Dendritic cell treated with granulocyte-macrophage colony-stimulating factor and Interleukin-4, amounts not matched to agents 40 ng/mL and 50 ng/mL, for 4 days (primary cell): Measurements from ENCODE around the gene NODAL.
"Not testable (repeated sequence)": the region's sequence is repeated elsewhere in the genome, so short reads cannot be mapped to it uniquely, and the experiment has no call there.

Source experiments
- H3K27ac Mint-ChIP-seq: one replicate; pipeline ENCODE4 v1.8.0; 2022; ENCODE audit warnings: mild to moderate bottlenecking, mixed read lengths
- H3K27me3 Mint-ChIP-seq: one replicate; pipeline ENCODE4 v1.8.0; 2022; ENCODE audit warnings: mild to moderate bottlenecking, mixed read lengths
- H3K36me3 Mint-ChIP-seq: one replicate; pipeline ENCODE4 v1.8.0; 2022; ENCODE audit warnings: low read depth, mixed read lengths
- H3K4me1 Mint-ChIP-seq: one replicate; pipeline ENCODE4 v1.8.0; 2022; ENCODE audit warnings: low read depth, mixed read lengths
- H3K4me3 Mint-ChIP-seq: one replicate; pipeline ENCODE4 v1.8.0; 2022; ENCODE audit warnings: mild to moderate bottlenecking, moderate library complexity, mixed read lengths
- H3K9me3 Mint-ChIP-seq: one replicate; pipeline ENCODE4 v1.8.0; 2022; ENCODE audit warnings: mixed read lengths
- intact Hi-C: fragments of 100-400 bp; cut with micrococcal nuclease; formaldehyde crosslinking; loops from one replicate; pipeline ENCODE4 v1.15.0; 2022

Gene NODAL

DNA sequence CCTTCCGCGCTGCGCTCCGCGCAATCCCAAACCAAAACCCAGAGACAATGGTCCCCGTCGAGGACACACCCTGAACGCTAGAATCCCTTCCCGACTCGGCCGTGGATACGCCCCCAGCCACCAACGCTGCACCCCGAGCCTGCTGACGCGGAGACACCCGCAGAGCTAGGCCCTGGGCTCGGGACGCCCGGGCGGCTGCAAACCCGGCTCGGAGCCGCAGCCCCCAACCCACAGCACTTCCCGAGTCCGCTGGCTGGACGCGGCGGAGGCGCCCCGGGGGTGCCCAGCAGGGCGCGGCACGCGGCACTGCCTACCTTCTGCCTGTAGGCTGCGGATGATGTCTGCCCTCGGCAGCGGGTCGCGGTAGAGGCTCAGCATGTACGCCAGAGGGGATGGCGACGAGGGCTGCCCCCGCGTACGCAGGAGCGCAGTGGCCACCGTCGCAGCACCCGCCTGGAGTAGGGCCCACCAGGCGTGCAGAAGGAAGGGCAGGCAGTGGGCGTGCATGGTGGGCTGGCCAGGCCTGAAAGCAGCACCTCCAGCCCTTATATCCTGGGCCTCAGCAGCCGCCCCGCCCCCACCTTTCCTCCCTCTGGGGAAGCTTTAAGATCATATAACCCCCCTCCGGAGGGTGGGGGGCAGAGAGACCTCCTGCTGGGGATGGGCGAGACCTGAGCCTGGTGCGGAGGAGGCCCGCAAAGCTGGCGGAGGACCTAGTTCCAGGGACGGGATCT is at the start of gene NODAL:
Gene NODAL (minus strand): TSS at position 521 of the 734 bp plus-strand sequence. CDS start 14 bp downstream, at position 507.
- H3K27me3 Mint-ChIP-seq = peaks cover 80% of the 10 kb centered on the region
- H3K4me3 Mint-ChIP-seq = peak within 1 kb of the TSS; percentile 46
- intact Hi-C loops = no loop called here
- no peak within 1 kb of the TSS for H3K27ac Mint-ChIP-seq
- no peaks in the 10 kb centered on the region for H3K36me3 Mint-ChIP-seq
- H3K4me1 Mint-ChIP-seq = peaks cover 17% of the 10 kb centered on the region
- H3K9me3 Mint-ChIP-seq = no peaks in the 10 kb centered on the region

DNA sequence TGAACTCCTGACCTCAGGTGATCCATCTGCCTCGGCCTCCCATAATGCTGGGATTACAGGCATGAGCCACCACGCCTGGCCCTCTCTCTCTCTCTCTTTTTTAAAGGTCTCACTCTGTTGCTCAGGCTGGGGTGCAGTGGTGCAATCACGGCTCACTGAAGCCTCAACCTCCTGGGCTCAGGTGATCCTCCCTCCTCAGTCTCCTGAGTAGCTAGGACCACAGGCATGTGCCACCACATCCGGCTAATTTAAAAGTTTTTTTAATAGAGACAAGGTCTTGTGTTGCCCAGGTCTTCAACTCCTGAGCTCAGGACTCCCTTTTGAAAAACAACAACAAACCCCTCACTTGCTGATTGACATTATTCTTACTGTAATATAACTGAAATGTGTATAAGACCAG is 48.7 kb upstream of the NODAL start:
- H3K9me3 Mint-ChIP-seq = no peaks in the 10 kb centered on the region
- no peak overlapping the region for H3K4me3 Mint-ChIP-seq
- intact Hi-C loops = no loop called here
- H3K4me1 Mint-ChIP-seq = peaks cover 26% of the 10 kb centered on the region
- peaks cover 12% of the 10 kb centered on the region for H3K27me3 Mint-ChIP-seq
- no peak overlapping the region for H3K27ac Mint-ChIP-seq
- H3K36me3 Mint-ChIP-seq = peaks cover 10% of the 10 kb centered on the region

DNA sequence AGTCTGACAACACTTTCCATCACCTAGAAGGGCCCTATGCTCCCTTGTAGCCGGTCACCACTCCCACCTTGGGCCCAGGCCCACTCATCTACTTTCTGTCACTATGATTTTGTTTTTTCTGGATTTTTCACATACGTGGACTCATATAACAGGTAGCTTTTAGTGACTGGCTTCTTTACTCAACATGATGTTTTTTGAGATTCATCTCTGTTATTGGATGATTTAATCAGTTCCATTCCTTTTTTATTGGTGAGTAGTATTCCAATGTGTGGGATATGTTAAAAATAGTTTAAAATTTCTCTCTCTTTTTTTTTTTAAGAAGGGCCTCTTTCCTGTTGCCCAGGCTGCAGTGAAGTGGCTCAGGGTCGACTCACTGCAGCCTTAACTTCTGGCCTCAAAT is 46.3 kb upstream of the NODAL start:
- Mint-ChIP-seq H3K4me3 (no peak overlapping the region), H3K36me3 (peaks cover 10% of the 10 kb centered on the region), H3K27ac (no peak overlapping the region), H3K9me3 (no peaks in the 10 kb centered on the region), H3K27me3 (peaks cover 16% of the 10 kb centered on the region), H3K4me1 (peaks cover 8% of the 10 kb centered on the region)
- intact Hi-C loops = no loop called here

DNA sequence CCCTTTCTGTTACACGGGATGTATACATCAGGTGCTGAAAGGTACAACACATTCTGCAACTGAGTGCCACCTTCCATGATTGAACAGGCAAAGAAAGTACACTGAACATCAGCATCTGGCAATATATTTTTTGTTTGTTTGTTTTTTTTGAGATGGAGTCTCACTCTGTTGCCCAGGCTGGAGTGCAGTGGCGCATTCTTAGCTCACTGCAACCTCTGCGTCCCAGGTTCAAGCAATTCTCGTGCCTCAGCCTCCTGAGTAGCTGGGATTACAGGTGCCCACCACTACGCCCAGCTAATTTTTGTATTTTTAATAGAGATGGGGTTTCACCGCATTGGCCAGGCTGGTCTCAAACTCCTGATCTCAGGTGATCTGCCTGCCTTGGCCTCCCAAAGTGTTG is 42.4 kb upstream of the NODAL start:
- H3K9me3 Mint-ChIP-seq, H3K4me3 Mint-ChIP-seq, H3K36me3 Mint-ChIP-seq, H3K27ac Mint-ChIP-seq, intact Hi-C loops: not testable (repeated sequence)
- peaks cover 37% of the 10 kb centered on the region for H3K4me1 Mint-ChIP-seq
- H3K27me3 Mint-ChIP-seq = peaks cover 43% of the 10 kb centered on the region

GRCh38 chr10:70482982-70483760 is 41.7 kb upstream of the NODAL start:
- Mint-ChIP-seq H3K27ac (no peak overlapping the region), H3K9me3 (no peaks in the 10 kb centered on the region), H3K4me1 (peaks cover 39% of the 10 kb centered on the region), H3K4me3 (no peak overlapping the region), H3K27me3 (peaks cover 38% of the 10 kb centered on the region), H3K36me3 (peaks cover 10% of the 10 kb centered on the region)
- intact Hi-C loops = no loop called here

DNA sequence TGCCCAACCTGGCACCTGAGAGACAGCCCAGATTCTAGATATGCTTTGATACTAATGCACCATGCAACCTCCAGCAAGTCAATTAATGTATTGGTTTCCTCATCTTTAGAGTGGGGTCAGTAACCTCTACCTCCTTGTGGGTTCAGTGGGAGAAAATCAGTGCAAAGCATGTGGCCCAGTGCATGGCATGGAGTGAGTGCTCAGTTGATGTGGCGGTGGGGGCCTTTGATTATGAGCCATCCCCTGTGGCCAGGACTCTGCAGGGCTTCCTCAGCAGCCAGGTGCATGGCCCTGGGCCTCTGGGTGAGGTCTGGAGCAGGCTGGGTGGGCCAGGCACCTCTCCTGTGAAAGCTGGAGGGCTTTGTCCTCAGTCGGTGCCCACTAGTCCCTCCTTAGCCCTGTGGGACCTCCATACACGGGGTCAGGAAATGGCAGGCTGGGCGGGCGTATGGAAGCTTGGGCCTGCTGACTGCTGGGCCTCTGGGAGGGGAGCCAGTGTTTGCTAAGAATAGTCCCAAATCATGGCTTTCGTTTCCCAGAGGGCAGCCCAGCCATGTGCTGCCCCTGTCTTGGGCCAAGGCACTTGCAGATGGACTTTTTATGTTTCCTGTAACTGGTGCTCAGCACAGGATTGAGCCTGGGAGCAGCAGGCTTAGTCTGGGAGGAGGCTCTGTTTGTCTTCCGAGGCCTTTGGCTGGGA is 40.5 kb upstream of the NODAL start:
- peaks cover 50% of the 10 kb centered on the region for H3K27me3 Mint-ChIP-seq
- H3K4me1 Mint-ChIP-seq = peaks cover 48% of the 10 kb centered on the region
- intact Hi-C loops = no loop called here
- H3K36me3 Mint-ChIP-seq = peaks cover 10% of the 10 kb centered on the region
- no peaks in the 10 kb centered on the region for H3K9me3 Mint-ChIP-seq
- H3K4me3 Mint-ChIP-seq = no peak overlapping the region
- H3K27ac Mint-ChIP-seq = no peak overlapping the region

GRCh38 chr10:70481105-70481504 is 39.6 kb upstream of the NODAL start:
- Mint-ChIP-seq H3K27ac (no peak overlapping the region), H3K9me3 (no peaks in the 10 kb centered on the region), H3K27me3 (peaks cover 54% of the 10 kb centered on the region), H3K4me1 (peaks cover 48% of the 10 kb centered on the region), H3K4me3 (no peak overlapping the region), H3K36me3 (peaks cover 6% of the 10 kb centered on the region)
- intact Hi-C loops = no loop called here

GRCh38 chr10:70480239-70480861 is 38.9 kb upstream of the NODAL start:
- peak overlapping the region; percentile 57 for H3K4me3 Mint-ChIP-seq
- H3K27ac Mint-ChIP-seq = no peak overlapping the region
- H3K4me1 Mint-ChIP-seq = peaks cover 48% of the 10 kb centered on the region
- intact Hi-C loops = no loop called here
- H3K9me3 Mint-ChIP-seq = no peaks in the 10 kb centered on the region
- peaks cover 61% of the 10 kb centered on the region for H3K27me3 Mint-ChIP-seq
- no peaks in the 10 kb centered on the region for H3K36me3 Mint-ChIP-seq

DNA sequence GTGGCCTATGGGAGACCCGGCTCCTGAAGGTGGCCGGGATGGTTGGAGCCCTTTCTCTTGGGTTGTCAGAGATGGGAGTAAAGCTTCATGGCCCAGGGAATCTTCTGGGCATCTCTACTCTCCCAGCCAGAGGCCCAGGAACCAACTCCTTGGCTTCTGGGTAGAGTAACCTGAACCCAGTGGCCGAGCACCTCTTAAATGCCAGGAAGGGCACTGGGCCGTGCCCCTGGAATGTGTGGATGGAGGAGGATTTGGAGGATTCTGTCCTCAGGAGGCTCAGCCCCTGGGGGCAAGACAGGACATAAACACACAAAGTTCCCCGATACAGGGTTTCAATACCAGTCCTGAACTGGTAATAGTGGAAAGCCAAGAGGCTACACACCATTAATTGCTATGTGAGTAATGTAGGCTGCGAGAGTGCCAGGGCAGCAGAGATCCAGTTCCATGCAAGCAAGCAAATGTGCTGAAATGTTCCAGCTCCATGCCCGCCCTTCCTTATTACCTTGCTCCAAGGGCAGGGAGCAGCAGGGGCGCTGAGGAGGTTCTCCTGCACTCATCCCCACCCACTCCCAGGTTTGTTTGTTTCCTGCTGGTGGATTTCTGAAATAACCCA is 38.3 kb upstream of the NODAL start:
- H3K4me3 Mint-ChIP-seq = peak overlapping the region; percentile 57
- H3K27ac Mint-ChIP-seq = no peak overlapping the region
- peaks cover 68% of the 10 kb centered on the region for H3K27me3 Mint-ChIP-seq
- H3K36me3 Mint-ChIP-seq = no peaks in the 10 kb centered on the region
- no peaks in the 10 kb centered on the region for H3K9me3 Mint-ChIP-seq
- intact Hi-C loops = loop anchor here (5.0 kb wide), 1 partner anchor 48 kb away; no protein-coding TSS in a partner anchor
- H3K4me1 Mint-ChIP-seq = peaks cover 48% of the 10 kb centered on the region

DNA sequence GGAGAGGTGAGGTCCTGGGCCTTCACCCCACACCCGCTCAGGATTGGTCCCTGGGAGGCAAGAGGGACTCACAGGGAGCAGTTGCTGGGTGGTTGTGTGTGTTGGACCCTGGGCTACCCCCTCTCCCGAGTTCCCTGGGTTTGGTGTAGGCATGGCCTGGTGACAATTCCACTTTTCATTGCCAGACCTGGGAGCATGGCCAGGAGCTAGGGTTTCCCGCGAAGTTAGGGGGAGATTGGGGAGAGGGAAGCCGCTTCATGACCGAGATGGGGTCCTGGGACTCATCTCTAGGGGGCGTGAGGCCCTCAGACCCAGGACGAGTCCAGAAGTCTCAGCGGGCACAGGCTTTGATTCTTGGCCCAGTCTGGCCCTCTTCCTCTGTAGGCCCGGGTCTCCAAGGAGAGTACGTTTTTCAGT is 37.7 kb upstream of the NODAL start:
- Mint-ChIP-seq H3K27me3 (peaks cover 68% of the 10 kb centered on the region), H3K27ac (no peak overlapping the region)
- intact Hi-C loops = loop anchor here (5.0 kb wide), 1 partner anchor 48 kb away; no protein-coding TSS in a partner anchor

DNA sequence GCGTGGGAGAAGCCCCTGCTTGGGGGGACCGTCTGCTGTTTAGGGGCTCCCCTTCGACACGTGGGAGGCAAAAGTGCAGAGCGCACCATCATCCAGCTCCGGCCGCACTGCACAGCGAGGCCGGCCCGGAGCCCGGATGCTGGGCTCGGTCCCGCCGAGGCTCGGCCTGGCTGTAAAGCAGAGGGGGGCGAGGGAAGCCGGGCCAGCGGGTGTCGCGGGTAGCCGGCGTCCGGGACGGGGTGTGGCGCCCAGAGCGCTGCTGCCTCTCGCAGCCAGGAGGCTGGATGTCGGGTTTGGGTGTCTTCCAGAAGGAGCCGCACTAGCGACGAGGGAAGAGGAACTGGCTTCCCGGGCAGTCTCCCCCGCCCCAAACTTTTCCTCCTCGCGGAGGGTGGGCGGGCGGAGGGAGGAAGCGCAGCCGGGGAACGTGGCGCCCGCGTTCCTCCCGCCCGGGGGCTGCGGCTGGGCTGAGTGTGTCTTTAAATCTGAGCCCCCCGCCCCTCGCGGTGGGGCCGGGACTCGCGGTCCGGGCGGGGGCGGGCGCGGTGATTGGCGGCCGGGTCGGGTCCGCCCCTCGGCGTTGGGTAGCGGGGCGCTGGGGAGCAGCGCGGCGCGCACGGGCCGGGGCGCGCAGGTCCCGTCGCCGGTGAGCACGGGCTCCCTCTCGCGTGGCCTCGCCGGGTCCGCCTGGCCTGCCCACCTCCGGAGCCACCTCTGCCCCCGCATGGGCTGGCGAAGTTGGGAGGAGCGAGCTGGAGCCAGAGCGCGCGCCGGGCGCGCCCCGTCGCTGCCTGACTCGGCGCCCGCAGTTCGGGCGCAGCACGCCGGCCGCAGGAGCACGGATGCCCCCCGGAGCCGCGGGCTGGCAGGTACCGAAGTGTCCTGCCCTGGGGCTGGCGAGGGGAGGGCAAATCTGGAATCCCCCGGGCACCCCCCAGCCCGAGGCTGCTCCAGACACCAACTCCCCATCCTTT is 37.0 kb upstream of the NODAL start, which contains the start of gene PALD1:
Gene PALD1 (plus strand): TSS at position 577 of the 974 bp plus-strand sequence. CDS start 47,185 bp downstream, outside the sequence.
- intact Hi-C loops = loop anchor here (5.0 kb wide), 1 partner anchor 49 kb away; no protein-coding TSS in a partner anchor
- Mint-ChIP-seq H3K4me3 (peak within 1 kb of the TSS; percentile 74), H3K4me1 (peaks cover 48% of the 10 kb centered on the region), H3K36me3 (no peaks in the 10 kb centered on the region), H3K27ac (peak within 1 kb of the TSS; percentile 62), H3K27me3 (peaks cover 74% of the 10 kb centered on the region), H3K9me3 (no peaks in the 10 kb centered on the region)

More for the DNA sequence above, 37.7 kb upstream of the NODAL start:
- H3K4me1 Mint-ChIP-seq = peaks cover 48% of the 10 kb centered on the region
- no peaks in the 10 kb centered on the region for H3K36me3 Mint-ChIP-seq
- H3K9me3 Mint-ChIP-seq = no peaks in the 10 kb centered on the region
- H3K4me3 Mint-ChIP-seq = peak overlapping the region; percentile 57

GRCh38 chr10:70477661-70478162 is 36.2 kb upstream of the NODAL start:
- no peaks in the 10 kb centered on the region for H3K9me3 Mint-ChIP-seq
- no peaks in the 10 kb centered on the region for H3K36me3 Mint-ChIP-seq
- peaks cover 42% of the 10 kb centered on the region for H3K4me1 Mint-ChIP-seq
- intact Hi-C loops = loop anchor here (5.0 kb wide), 1 partner anchor 50 kb away; no protein-coding TSS in a partner anchor
- H3K4me3 Mint-ChIP-seq = peak overlapping the region; percentile 74
- peaks cover 73% of the 10 kb centered on the region for H3K27me3 Mint-ChIP-seq
- peak overlapping the region; percentile 62 for H3K27ac Mint-ChIP-seq
